Activated CD4-positive, alpha-beta T cell treated with anti-CD3 and anti-CD28 coated beads, Interleukin-2, amount 10 ng/mL, durations not matched to agents 24 days and 14 days (primary cell): ENCODE data around the gene CLCN4. TPM values are rescaled to one million over a fixed set of nuclear protein-coding genes. Genes with fewer than 3 reads are reported as not detected.

Experiments
- DNase-seq: peaks from one replicate; pipeline ENCODE4 v3.0.0; 2022
- H3K27ac Mint-ChIP-seq: one replicate; pipeline ENCODE4 v1.8.0; 2022; ENCODE audit warnings: mild to moderate bottlenecking, mixed read lengths
- H3K27me3 Mint-ChIP-seq: one replicate; pipeline ENCODE4 v1.8.0; 2022; ENCODE audit warnings: mixed read lengths
- H3K36me3 Mint-ChIP-seq: one replicate; pipeline ENCODE4 v1.8.0; 2022; ENCODE audit warnings: low read depth, mild to moderate bottlenecking, mixed read lengths
- H3K4me1 Mint-ChIP-seq: one replicate; pipeline ENCODE4 v1.8.0; 2021; ENCODE audit warnings: mixed read lengths
- H3K4me3 Mint-ChIP-seq: one replicate; pipeline ENCODE4 v1.8.0; 2022; ENCODE audit warnings: mild to moderate bottlenecking, moderate library complexity, mixed read lengths
- H3K9me3 Mint-ChIP-seq: one replicate; pipeline ENCODE4 v1.8.0; 2021; ENCODE audit warnings: mixed read lengths
- intact Hi-C: fragments of 100-400 bp; cut with micrococcal nuclease; formaldehyde crosslinking; loops from one replicate; pipeline ENCODE4 v1.15.1; 2023
- total RNA-seq: library from RNA; stranded (reverse); gene quantifications from 2 replicates; pipeline ENCODE4 v1.2.3, GENCODE V29; 2022

CLCN4 gene
- total RNA-seq, 1 donor from 2014 or later, result not detected

- DNase-seq, result no peak
- intact Hi-C loops, result no loop called here
- H3K9me3 Mint-ChIP-seq, result no peaks in the 10 kb centered on the region
- no peaks in the 10 kb centered on the region for H3K4me1 Mint-ChIP-seq
- no peaks in the 10 kb centered on the region for H3K36me3 Mint-ChIP-seq
- no peak overlapping the region for H3K27ac Mint-ChIP-seq
- no peak overlapping the region for H3K4me3 Mint-ChIP-seq
- H3K27me3 Mint-ChIP-seq, result no peaks in the 10 kb centered on the region
Observed at GRCh38 chrX:10235851-10236250, 79.1 kb downstream of the CLCN4 start.

GRCh38 chrX:10237241-10237640, 80.5 kb downstream of the CLCN4 start:
- H3K4me3 Mint-ChIP-seq, result no peak overlapping the region
- no peaks in the 10 kb centered on the region for H3K27me3 Mint-ChIP-seq
- no peak overlapping the region for H3K27ac Mint-ChIP-seq
- intact Hi-C loops, result no loop called here
- no peaks in the 10 kb centered on the region for H3K9me3 Mint-ChIP-seq
- DNase-seq, result no peak
- no peaks in the 10 kb centered on the region for H3K4me1 Mint-ChIP-seq
- H3K36me3 Mint-ChIP-seq, result no peaks in the 10 kb centered on the region

GRCh38 chrX:10239611-10240064, 82.9 kb downstream of the CLCN4 start:
- intact Hi-C loops, result no loop called here
- Mint-ChIP-seq H3K27me3 (no peaks in the 10 kb centered on the region), H3K36me3 (no peaks in the 10 kb centered on the region), H3K4me1 (no peaks in the 10 kb centered on the region), H3K9me3 (no peaks in the 10 kb centered on the region), H3K4me3 (no peak overlapping the region), H3K27ac (no peak overlapping the region)
- no peak for DNase-seq

- no peaks in the 10 kb centered on the region for H3K4me1 Mint-ChIP-seq
- intact Hi-C loops, result no loop called here
- H3K36me3 Mint-ChIP-seq, result no peaks in the 10 kb centered on the region
- H3K4me3 Mint-ChIP-seq, result no peak overlapping the region
- no peak for DNase-seq
- no peak overlapping the region for H3K27ac Mint-ChIP-seq
- no peaks in the 10 kb centered on the region for H3K9me3 Mint-ChIP-seq
- no peaks in the 10 kb centered on the region for H3K27me3 Mint-ChIP-seq
Observed at GRCh38 chrX:10240918-10241317, 84.1 kb downstream of the CLCN4 start.

- H3K27ac Mint-ChIP-seq, result no peak overlapping the region
- no peaks in the 10 kb centered on the region for H3K4me1 Mint-ChIP-seq
- no peaks in the 10 kb centered on the region for H3K9me3 Mint-ChIP-seq
- no peaks in the 10 kb centered on the region for H3K27me3 Mint-ChIP-seq
- intact Hi-C loops, result no loop called here
- no peak for DNase-seq
- H3K36me3 Mint-ChIP-seq, result no peaks in the 10 kb centered on the region
- no peak overlapping the region for H3K4me3 Mint-ChIP-seq
Observed at GRCh38 chrX:10242026-10242425, 85.3 kb downstream of the CLCN4 start.

GRCh38 chrX:10243106-10243505, 86.3 kb downstream of the CLCN4 start:
- Mint-ChIP-seq H3K4me3 (no peak overlapping the region), H3K4me1 (no peaks in the 10 kb centered on the region), H3K36me3 (no peaks in the 10 kb centered on the region), H3K27ac (no peak overlapping the region), H3K9me3 (no peaks in the 10 kb centered on the region), H3K27me3 (no peaks in the 10 kb centered on the region)
- intact Hi-C loops, result no loop called here
- no peak for DNase-seq

- intact Hi-C loops, result no loop called here
- no peak for DNase-seq
- Mint-ChIP-seq H3K4me1 (no peaks in the 10 kb centered on the region), H3K27ac (no peak overlapping the region), H3K36me3 (no peaks in the 10 kb centered on the region), H3K4me3 (no peak overlapping the region), H3K27me3 (no peaks in the 10 kb centered on the region), H3K9me3 (no peaks in the 10 kb centered on the region)
Observed at GRCh38 chrX:10244915-10245622, 88.3 kb downstream of the CLCN4 start.

GRCh38 chrX:10245886-10246285, 89.1 kb downstream of the CLCN4 start:
- Mint-ChIP-seq H3K27ac (no peak overlapping the region), H3K36me3 (no peaks in the 10 kb centered on the region), H3K9me3 (no peaks in the 10 kb centered on the region), H3K4me3 (no peak overlapping the region), H3K4me1 (no peaks in the 10 kb centered on the region), H3K27me3 (no peaks in the 10 kb centered on the region)
- intact Hi-C loops, result no loop called here
- no peak for DNase-seq

- Mint-ChIP-seq H3K27ac (no peak overlapping the region), H3K4me3 (no peak overlapping the region), H3K27me3 (no peaks in the 10 kb centered on the region), H3K4me1 (no peaks in the 10 kb centered on the region), H3K36me3 (no peaks in the 10 kb centered on the region), H3K9me3 (no peaks in the 10 kb centered on the region)
- DNase-seq, result no peak
- intact Hi-C loops, result no loop called here
Observed at GRCh38 chrX:10246297-10246696, 89.5 kb downstream of the CLCN4 start.

- H3K27ac Mint-ChIP-seq, result no peak overlapping the region
- H3K4me1 Mint-ChIP-seq, result no peaks in the 10 kb centered on the region
- no peaks in the 10 kb centered on the region for H3K36me3 Mint-ChIP-seq
- no peaks in the 10 kb centered on the region for H3K9me3 Mint-ChIP-seq
- intact Hi-C loops, result no loop called here
- no peak overlapping the region for H3K4me3 Mint-ChIP-seq
- no peak for DNase-seq
- H3K27me3 Mint-ChIP-seq, result no peaks in the 10 kb centered on the region
Observed at GRCh38 chrX:10246846-10247245, 90.1 kb downstream of the CLCN4 start.

GRCh38 chrX:10254739-10255138, 98.0 kb downstream of the CLCN4 start:
- intact Hi-C loops, result no loop called here
- no peak for DNase-seq
- Mint-ChIP-seq H3K27me3 (no peaks in the 10 kb centered on the region), H3K9me3 (no peaks in the 10 kb centered on the region), H3K27ac (no peak overlapping the region), H3K36me3 (no peaks in the 10 kb centered on the region), H3K4me1 (no peaks in the 10 kb centered on the region), H3K4me3 (no peak overlapping the region)

- Mint-ChIP-seq H3K4me3 (no peak overlapping the region), H3K27ac (no peak overlapping the region), H3K36me3 (no peaks in the 10 kb centered on the region), H3K4me1 (no peaks in the 10 kb centered on the region), H3K27me3 (no peaks in the 10 kb centered on the region), H3K9me3 (no peaks in the 10 kb centered on the region)
- intact Hi-C loops, result no loop called here
- no peak for DNase-seq
Observed at GRCh38 chrX:10259716-10260115, 102.9 kb downstream of the CLCN4 start.

GRCh38 chrX:10265775-10266174, 109.0 kb downstream of the CLCN4 start:
- Mint-ChIP-seq H3K36me3 (no peaks in the 10 kb centered on the region), H3K4me3 (no peak overlapping the region), H3K9me3 (no peaks in the 10 kb centered on the region), H3K27ac (no peak overlapping the region), H3K4me1 (no peaks in the 10 kb centered on the region), H3K27me3 (no peaks in the 10 kb centered on the region)
- no peak for DNase-seq
- intact Hi-C loops, result no loop called here

GRCh38 chrX:10278716-10279115, 121.9 kb downstream of the CLCN4 start:
- Mint-ChIP-seq H3K9me3 (no peaks in the 10 kb centered on the region), H3K4me3 (no peak overlapping the region), H3K36me3 (no peaks in the 10 kb centered on the region), H3K27me3 (no peaks in the 10 kb centered on the region), H3K4me1 (no peaks in the 10 kb centered on the region), H3K27ac (no peak overlapping the region)
- no peak for DNase-seq
- intact Hi-C loops, result no loop called here

GRCh38 chrX:10280071-10280470, 123.3 kb downstream of the CLCN4 start:
- H3K9me3 Mint-ChIP-seq, result no peaks in the 10 kb centered on the region
- no peaks in the 10 kb centered on the region for H3K36me3 Mint-ChIP-seq
- H3K4me1 Mint-ChIP-seq, result no peaks in the 10 kb centered on the region
- no peaks in the 10 kb centered on the region for H3K27me3 Mint-ChIP-seq
- intact Hi-C loops, result no loop called here
- no peak overlapping the region for H3K27ac Mint-ChIP-seq
- DNase-seq, result no peak
- H3K4me3 Mint-ChIP-seq, result no peak overlapping the region
